HepG2 (cell line): Measurements from ENCODE around the gene DUSP16. TPM values are rescaled to one million over a fixed set of nuclear protein-coding genes. Genes with fewer than 3 reads are reported as not detected.

Experiments used
- ATAC-seq: fragments of 200-7000 bp; cut with Tn5 transposase; 3 replicates; pipeline ENCODE4 v1.9.1; 2020; ENCODE audit warnings: mild to moderate bottlenecking, moderate library complexity
- BruUV-seq: library from RNA; stranded (reverse); fragments of 400-500 nt; replicated peaks from 2 replicates; lab custom pipeline; 2021; lab: Mats Ljungman, UMichigan
- CTCF ChIA-PET: fragments of 300-600 bp; formaldehyde crosslinking; extraction: SDS; loops from one replicate; lab custom pipeline; 2021; ENCODE audit warnings: low total read pairs, inconsistent platforms, low intra/inter-chr PET ratio; lab: Yijun Ruan, JAX
- POLR2A ChIA-PET: fragments of 350-600 bp; sonication (Branson Sonifier 250); formaldehyde crosslinking; loops from one replicate; lab custom pipeline; 2020; ENCODE audit warnings: antibody characterized with exemption, inconsistent platforms; lab: Yijun Ruan, JAX
- DNase-seq: peaks from one replicate; pipeline ENCODE4 v3.0.0-alpha.2; 2015; ENCODE audit warnings: low spot score
- FAIRE-seq: peaks from 3 replicates; lab custom pipeline; 2011; peaks lifted over from hg19 to GRCh38; lab: Jason Lieb, UNC
- H2AFZ ChIP-seq: one replicate; pipeline ENCODE4 v1.6.1; 2011; ENCODE audit warnings: low read length, inconsistent platforms
- H3K27ac ChIP-seq: fragments of 300-600 bp; 3 replicates; pipeline ENCODE4 v1.8.0; 2011; ENCODE audit warnings: mixed run types, mild to moderate bottlenecking, mixed read lengths, low read length, inconsistent platforms; ENCODE audit not compliant: insufficient read depth; ENCODE audit errors: extremely low read length
- H3K27me3 ChIP-seq, 2 experiments: fragments of 200-600 bp in 1 of 2; 2 replicates in 1 of 2; 3 replicates in 1 of 2; pipeline versions ENCODE4 v1.6.0 to v1.8.0; 2011; ENCODE audit warnings: low read length in 2 of 2, mild to moderate bottlenecking in 2 of 2, moderate library complexity in 2 of 2, inconsistent platforms in 1 of 2; ENCODE audit not compliant: insufficient read depth in 2 of 2, control insufficient read depth in 1 of 2
- H3K36me3 ChIP-seq, 2 experiments: fragments of 200-600 bp in 1 of 2; replicated peaks in 1 of 2; 2 replicates in 1 of 2; 3 replicates in 1 of 2; pipeline versions ENCODE4 v1.5.1 to v1.8.0; 2011; ENCODE audit warnings: low read length in 2 of 2, inconsistent platforms in 1 of 2; ENCODE audit not compliant: insufficient read depth in 2 of 2, control insufficient read depth in 1 of 2
- H3K4me1 ChIP-seq: 2 replicates; pipeline ENCODE4 v1.5.1; 2012; ENCODE audit warnings: low read length, inconsistent platforms; ENCODE audit not compliant: insufficient read depth
- H3K4me2 ChIP-seq: 2 replicates; pipeline ENCODE4 v1.6.0; 2011; ENCODE audit warnings: low read depth, low read length, inconsistent platforms
- H3K4me3 ChIP-seq, 3 experiments: fragments of 200-600 bp in 1 of 3; sonication (generic), shearing (Covaris generic) in 1 of 3; replicated peaks in 1 of 3; 2 replicates each; pipeline ENCODE4 v1.5.1; 2011 to 2016; ENCODE audit warnings: low read length in 3 of 3, inconsistent platforms in 2 of 3, low read depth in 2 of 3, mild to moderate bottlenecking in 2 of 3, control low read depth in 1 of 3, mixed read lengths in 1 of 3; ENCODE audit not compliant: insufficient read depth in 1 of 3
- H3K79me2 ChIP-seq: one replicate; pipeline ENCODE4 v1.6.1; 2011; ENCODE audit warnings: low read length, inconsistent platforms; ENCODE audit not compliant: insufficient read depth
- H3K9ac ChIP-seq: 2 replicates; pipeline ENCODE4 v1.6.0; 2011; ENCODE audit warnings: mild to moderate bottlenecking, low read depth, low read length, inconsistent platforms; ENCODE audit not compliant: insufficient read depth
- H3K9me3 ChIP-seq: 2 replicates; pipeline ENCODE4 v1.5.1; 2012; ENCODE audit warnings: mild to moderate bottlenecking, low read length
- H4K20me1 ChIP-seq: 2 replicates; pipeline ENCODE4 v1.6.0; 2011; ENCODE audit warnings: inconsistent platforms, mild to moderate bottlenecking, low read length, moderate library complexity; ENCODE audit not compliant: insufficient read depth
- ETV5 ChIP-seq: IDR thresholded peaks from 2 replicates; pipeline ENCODE4 v1.6.1; 2018; ENCODE audit warnings: missing biosample characterization, missing genetic modification reagents, inconsistent platforms, borderline replicate concordance
- FOXP4 ChIP-seq: sonication (generic); formaldehyde crosslinking; IDR thresholded peaks from 2 replicates; pipeline ENCODE4 v1.4.0; 2020; ENCODE audit warnings: missing genetic modification reagents
- GLI4 ChIP-seq: sonication (generic); formaldehyde crosslinking; IDR thresholded peaks from 2 replicates; pipeline ENCODE4 v1.5.1; 2020; ENCODE audit warnings: missing genetic modification reagents, mild to moderate bottlenecking, moderate library complexity, borderline replicate concordance
- HMG20A ChIP-seq: IDR thresholded peaks from 2 replicates; pipeline ENCODE4 v1.6.1; 2016; ENCODE audit warnings: borderline replicate concordance
- MAFK ChIP-seq, 2 experiments: IDR thresholded peaks in 1 of 2; conservative IDR thresholded peaks in 1 of 2; 2 replicates each; pipeline ENCODE4 v1.6.1; 2011; ENCODE audit warnings: improper control_type of control experiment in 2 of 2, low read length in 2 of 2
- SRF ChIP-seq: IDR thresholded peaks from 2 replicates; pipeline ENCODE4 v1.6.1; 2011; ENCODE audit warnings: mild to moderate bottlenecking, low read depth, low read length, moderate library complexity
- WGBS: methylation state at CpG from one replicate; pipeline ENCODE4 v1.1.6; 2017; ENCODE audit warnings: low lambda C conversion rate; 5-methylcytosine and 5-hydroxymethylcytosine counted together
- in situ Hi-C: cut with HindIII; loops from 2 replicates; pipeline ENCODE4 v1.10.0; 2017; ENCODE audit warnings: low pct_unique_long_range_greater_than_20kb; ENCODE audit not compliant: extremely low pct_ligation_motif_present
- intact Hi-C: fragments of 100-400 bp; cut with micrococcal nuclease; formaldehyde crosslinking; loops from one replicate; pipeline ENCODE4 v1.10.0; 2022; ENCODE audit not compliant: unreplicated experiment
- polyA plus RNA-seq, 8 experiments: library from polyadenylated mRNA; depleted of rRNA in 3 of 8; stranded (reverse) in 7 of 8; unstranded in 1 of 8; fragments of >200 nt; fragmentation: Illumina TruSeq in 4 of 8; extraction: Trizol in 4 of 8; gene quantifications; 2 replicates each; pipeline versions ENCODE4 v1.2.1 to v1.2.3, GENCODE V29; 2011 to 2016; ENCODE audit warnings: low read depth in 4 of 8, missing spikeins in 1 of 8, mixed read lengths in 1 of 8; ENCODE audit not compliant: insufficient read depth in 1 of 8
- total RNA-seq, 5 experiments: library from RNA; depleted of rRNA; stranded (reverse); fragments of >200 nt; fragmentation: Illumina TruSeq; extraction: Trizol; gene quantifications; 2 replicates each; pipeline ENCODE4 v1.2.3, GENCODE V29; 2016; ENCODE audit warnings: low read depth in 1 of 5
- TF ChIP-seq, protein P1 (sequence below): sonication (generic); formaldehyde crosslinking; IDR thresholded peaks from 2 replicates; pipeline ENCODE4 v1.4.0; 2020; ENCODE audit warnings: missing genetic modification reagents, mild to moderate bottlenecking, borderline replicate concordance

DUSP16 gene
- total and polyA plus RNA-seq, 2 of the 13 experiments (the other 11 are each of a cell fraction or from before 2014, with no cell fraction given): 45.7 to 46.6 TPM

DNA sequence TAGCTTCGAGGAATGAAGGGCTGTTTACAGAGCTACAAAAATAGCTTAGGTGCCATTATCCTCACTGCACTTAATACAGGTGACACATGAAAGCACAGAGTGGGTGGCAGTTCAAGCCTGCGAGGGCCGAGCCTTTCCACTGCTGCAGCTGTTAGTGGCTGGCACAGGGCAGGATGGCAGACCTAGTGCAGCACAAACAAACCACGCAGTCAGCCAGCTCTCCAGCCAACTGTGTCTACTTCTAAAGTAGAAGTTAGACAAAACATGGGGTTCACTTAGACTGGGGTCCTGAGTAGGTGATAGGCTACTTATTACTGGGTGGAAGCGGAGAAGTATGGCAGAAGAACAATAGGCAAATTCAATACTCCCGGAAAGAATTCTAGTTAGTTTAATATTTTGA, 95.4 kb downstream of the DUSP16 start (continued):
- no peak for TF ChIP-seq FOXP4

DNA sequence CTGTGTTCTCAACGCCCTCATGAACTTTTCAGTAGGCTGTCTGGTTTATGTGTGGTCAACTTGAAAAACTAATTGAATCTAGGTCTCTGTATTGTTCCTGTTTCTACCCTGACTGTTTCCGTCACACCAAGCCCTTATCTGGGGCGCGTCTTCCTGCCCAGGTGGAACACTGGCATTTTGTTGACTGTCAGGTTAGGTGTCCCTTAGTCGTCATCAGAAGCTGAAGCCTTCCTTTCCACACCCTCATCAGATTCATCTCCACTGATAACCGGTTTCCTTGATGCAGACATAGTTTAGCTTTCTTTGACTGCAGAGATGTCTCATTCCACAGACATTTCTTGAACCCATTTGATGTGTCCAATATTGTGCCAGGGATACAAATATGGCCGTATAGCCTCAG, 96.5 kb downstream of the DUSP16 start:
- Histone ChIP-seq H3K9me3 (no peaks in the 10 kb centered on the region), H3K27me3 (no peaks in the 10 kb centered on the region), H3K79me2 (no peaks in the 10 kb centered on the region), H4K20me1 (no peaks in the 10 kb centered on the region), H3K4me3 (no peak overlapping the region), H3K4me1 (peaks cover 6% of the 10 kb centered on the region), H3K4me2 (no peak overlapping the region), H2AFZ (no peak overlapping the region), H3K27ac (no peak overlapping the region), H3K9ac (no peak overlapping the region), H3K36me3 (peaks cover 0 to 2% of the 10 kb centered on the region in 2 experiments; a peak in 3 of 5 replicates)
- 98% methylated on average over 7 of the region's 7 CpGs for WGBS
- in situ Hi-C loops: no loop called here
- ChIA-PET POLR2A (interaction anchor here (1.3 kb wide), 1 partner anchor 21 kb away, joined by 3 read pairs; no protein-coding TSS in a partner anchor), CTCF (no interaction called here)
- no TSS peak for BruUV-seq
- DNase-seq: no peak
- FAIRE-seq: no peak
- ATAC-seq: no peak
- intact Hi-C loops: no loop called here
- TF ChIP-seq MAFK (conservative IDR thresholded peaks at IDR 0.05 in 1 of 2, IDR thresholded peaks at IDR 0.05 in 1 of 2; ENCODE audit: low read length in 2 of 2) (no peak), GLI4 (no peak), HMG20A (no peak), ETV5 (CRISPR knock-in tag) (no peak), SRF (no peak)
- TF ChIP-seq, protein P1, sequence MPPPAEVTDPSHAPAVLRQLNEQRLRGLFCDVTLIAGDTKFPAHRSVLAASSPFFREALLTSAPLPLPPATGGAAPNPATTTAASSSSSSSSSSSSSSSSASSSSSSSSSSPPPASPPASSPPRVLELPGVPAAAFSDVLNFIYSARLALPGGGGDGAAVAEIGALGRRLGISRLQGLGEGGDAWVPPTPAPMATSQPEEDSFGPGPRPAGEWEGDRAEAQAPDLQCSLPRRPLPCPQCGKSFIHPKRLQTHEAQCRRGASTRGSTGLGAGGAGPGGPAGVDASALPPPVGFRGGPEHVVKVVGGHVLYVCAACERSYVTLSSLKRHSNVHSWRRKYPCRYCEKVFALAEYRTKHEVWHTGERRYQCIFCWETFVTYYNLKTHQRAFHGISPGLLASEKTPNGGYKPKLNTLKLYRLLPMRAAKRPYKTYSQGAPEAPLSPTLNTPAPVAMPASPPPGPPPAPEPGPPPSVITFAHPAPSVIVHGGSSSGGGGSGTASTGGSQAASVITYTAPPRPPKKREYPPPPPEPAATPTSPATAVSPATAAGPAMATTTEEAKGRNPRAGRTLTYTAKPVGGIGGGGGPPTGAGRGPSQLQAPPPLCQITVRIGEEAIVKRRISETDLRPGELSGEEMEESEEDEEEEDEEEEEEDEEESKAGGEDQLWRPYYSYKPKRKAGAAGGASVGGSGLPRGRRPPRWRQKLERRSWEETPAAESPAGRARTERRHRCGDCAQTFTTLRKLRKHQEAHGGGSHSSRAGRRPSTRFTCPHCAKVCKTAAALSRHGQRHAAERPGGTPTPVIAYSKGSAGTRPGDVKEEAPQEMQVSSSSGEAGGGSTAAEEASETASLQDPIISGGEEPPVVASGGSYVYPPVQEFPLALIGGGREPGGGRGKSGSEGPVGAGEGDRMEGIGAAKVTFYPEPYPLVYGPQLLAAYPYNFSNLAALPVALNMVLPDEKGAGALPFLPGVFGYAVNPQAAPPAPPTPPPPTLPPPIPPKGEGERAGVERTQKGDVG (CRISPR knock-in tag): no peak
